BLaER1 treated with 17β-estradiol and CSF1 and Interleukin-3, amounts not matched to agents 10 nM and 100 nM (cell line): Measurements from ENCODE around the gene HARBI1.

Experiments
- H3K27ac ChIP-seq, 11 experiments: shearing (Covaris generic); formaldehyde crosslinking; 2 replicates each; pipeline ENCODE4 v1.8.1; 2022
- H3K27me3 ChIP-seq, 11 experiments: shearing (Covaris generic); formaldehyde crosslinking; 2 replicates each; pipeline ENCODE4 v1.8.1; 2022
- H3K36me3 ChIP-seq, 11 experiments: shearing (Covaris generic); formaldehyde crosslinking; 2 replicates each; pipeline ENCODE4 v1.8.1; 2022
- H3K4me1 ChIP-seq, 10 experiments: shearing (Covaris generic); formaldehyde crosslinking; 2 replicates each; pipeline ENCODE4 v1.8.1; 2022
- H3K4me2 ChIP-seq, 11 experiments: shearing (Covaris generic); formaldehyde crosslinking; 2 replicates each; pipeline ENCODE4 v1.8.1; 2022
- H3K4me3 ChIP-seq, 10 experiments: shearing (Covaris generic); formaldehyde crosslinking; 2 replicates each; pipeline ENCODE4 v1.8.1; 2022
- H3K9ac ChIP-seq, 11 experiments: shearing (Covaris generic); formaldehyde crosslinking; 2 replicates each; pipeline ENCODE4 v1.8.1; 2022
- H3K9me3 ChIP-seq, 11 experiments: shearing (Covaris generic); formaldehyde crosslinking; replicated peaks in 1 of 11; 2 replicates each; pipeline ENCODE4 v1.8.1; 2022
- H4K20me1 ChIP-seq, 11 experiments: shearing (Covaris generic); formaldehyde crosslinking; 2 replicates each; pipeline ENCODE4 v1.8.1; 2022
- Cebpa-rat ChIP-seq, 11 experiments: shearing (Covaris generic); IDR thresholded peaks; 2 replicates each; pipeline ENCODE4 v1.8.1; 2022

The HARBI1 gene

DNA sequence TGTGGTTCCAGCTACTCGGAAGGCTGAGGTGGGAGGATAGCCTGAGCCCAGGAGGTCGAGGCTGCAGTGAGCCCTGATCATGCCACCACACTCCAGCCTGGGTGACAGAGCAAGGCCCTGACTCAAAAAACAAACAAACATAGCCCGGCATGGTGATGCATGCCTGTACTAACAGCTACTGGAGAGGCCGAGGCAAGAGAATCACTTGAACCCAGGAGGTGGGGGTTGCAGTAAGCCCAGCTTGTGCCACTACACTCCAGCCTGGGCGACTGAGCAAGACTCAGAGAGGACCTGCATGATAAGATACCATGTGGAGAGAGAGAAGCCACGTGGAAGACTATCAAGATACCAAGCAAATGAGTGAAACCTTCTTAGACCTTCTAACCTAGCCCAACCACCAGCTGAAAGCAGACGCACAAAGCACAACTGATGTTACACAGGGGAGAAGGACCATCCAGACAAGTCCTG, 59.3 kb downstream of the HARBI1 start:
- Histone ChIP-seq H3K9me3 (0 out of 22 replicates have a peak, but pooled peaks cover 0 to 6% (median 0%) of the 10 kb centered on the region in 11 experiments), H3K4me3 (no peak overlapping the region), H3K4me2 (peak overlapping the region in 1 of 11 experiments; percentile 18; a peak in 2 of 22 replicates), H3K4me1 (peaks cover 60 to 73% (median 65%) of the 10 kb centered on the region in 10 experiments), H3K27me3 (no peaks in the 10 kb centered on the region; a peak in 1 of 22 replicates), H3K27ac (no peak overlapping the region), H4K20me1 (peaks cover 56 to 100% (median 96%) of the 10 kb centered on the region in 11 experiments; a peak in 21 of 22 replicates), H3K9ac (no peak overlapping the region), H3K36me3 (peaks cover 0 to 11% (median 0%) of the 10 kb centered on the region in 11 experiments; a peak in 2 of 22 replicates)
- no peak for TF ChIP-seq Cebpa-rat (IDR thresholded peaks at IDR 0.05)

DNA sequence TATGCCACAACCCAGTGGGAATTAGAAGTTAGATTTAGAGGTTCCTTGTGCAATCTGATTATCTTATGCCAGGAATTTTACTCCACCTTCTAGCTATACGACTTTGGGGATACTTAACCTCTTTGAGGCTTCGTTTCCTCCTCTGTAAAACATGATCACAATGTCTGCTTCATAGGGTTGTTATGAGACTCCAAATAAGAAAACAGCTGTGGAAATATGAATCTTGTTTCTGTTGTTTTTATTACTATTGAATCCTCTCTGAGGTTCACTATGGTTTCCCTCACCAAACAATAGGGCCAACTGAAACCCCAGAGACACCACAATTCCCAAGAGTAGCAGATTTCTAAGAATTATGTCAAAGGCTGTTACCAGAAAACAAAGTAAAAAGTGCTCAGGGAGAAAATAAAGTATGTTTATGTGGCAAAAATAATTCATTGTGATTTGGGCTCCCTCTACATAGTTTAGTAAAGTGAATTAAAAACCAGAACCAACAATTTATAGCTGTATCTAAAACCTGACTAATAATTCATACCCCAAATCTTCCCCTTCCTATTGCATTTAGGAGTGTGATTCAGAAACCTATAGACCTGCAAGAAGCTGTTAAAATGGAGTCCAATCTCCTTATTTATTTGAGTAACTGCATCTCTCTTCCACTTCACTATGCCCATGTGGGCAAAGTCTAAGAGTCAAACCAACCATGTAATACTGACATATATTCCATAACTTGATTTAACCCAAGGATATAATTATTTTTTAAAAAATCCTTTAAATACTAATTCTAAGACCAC, 61.6 kb downstream of the HARBI1 start:
- Histone ChIP-seq H4K20me1 (peaks cover 45 to 100% (median 84%) of the 10 kb centered on the region in 11 experiments; a peak in 20 of 22 replicates), H3K27me3 (no peaks in the 10 kb centered on the region; a peak in 1 of 22 replicates), H3K4me2 (peak overlapping the region; percentile 68 to 91 (median 75)), H3K27ac (peak overlapping the region in 9 of 11 experiments; percentile 20 to 74 (median 59); a peak in 13 of 22 replicates), H3K36me3 (peaks cover 0 to 11% (median 0%) of the 10 kb centered on the region in 11 experiments; a peak in 2 of 22 replicates), H3K9ac (peak overlapping the region in 2 of 11 experiments; percentile 22 to 50; a peak in 2 of 22 replicates), H3K4me3 (no peak overlapping the region), H3K9me3 (0 out of 22 replicates have a peak, but pooled peaks cover 0 to 6% (median 0%) of the 10 kb centered on the region in 11 experiments), H3K4me1 (peaks cover 42 to 53% (median 47%) of the 10 kb centered on the region in 10 experiments)
- TF ChIP-seq Cebpa-rat (IDR thresholded peaks at IDR 0.05): no peak

DNA sequence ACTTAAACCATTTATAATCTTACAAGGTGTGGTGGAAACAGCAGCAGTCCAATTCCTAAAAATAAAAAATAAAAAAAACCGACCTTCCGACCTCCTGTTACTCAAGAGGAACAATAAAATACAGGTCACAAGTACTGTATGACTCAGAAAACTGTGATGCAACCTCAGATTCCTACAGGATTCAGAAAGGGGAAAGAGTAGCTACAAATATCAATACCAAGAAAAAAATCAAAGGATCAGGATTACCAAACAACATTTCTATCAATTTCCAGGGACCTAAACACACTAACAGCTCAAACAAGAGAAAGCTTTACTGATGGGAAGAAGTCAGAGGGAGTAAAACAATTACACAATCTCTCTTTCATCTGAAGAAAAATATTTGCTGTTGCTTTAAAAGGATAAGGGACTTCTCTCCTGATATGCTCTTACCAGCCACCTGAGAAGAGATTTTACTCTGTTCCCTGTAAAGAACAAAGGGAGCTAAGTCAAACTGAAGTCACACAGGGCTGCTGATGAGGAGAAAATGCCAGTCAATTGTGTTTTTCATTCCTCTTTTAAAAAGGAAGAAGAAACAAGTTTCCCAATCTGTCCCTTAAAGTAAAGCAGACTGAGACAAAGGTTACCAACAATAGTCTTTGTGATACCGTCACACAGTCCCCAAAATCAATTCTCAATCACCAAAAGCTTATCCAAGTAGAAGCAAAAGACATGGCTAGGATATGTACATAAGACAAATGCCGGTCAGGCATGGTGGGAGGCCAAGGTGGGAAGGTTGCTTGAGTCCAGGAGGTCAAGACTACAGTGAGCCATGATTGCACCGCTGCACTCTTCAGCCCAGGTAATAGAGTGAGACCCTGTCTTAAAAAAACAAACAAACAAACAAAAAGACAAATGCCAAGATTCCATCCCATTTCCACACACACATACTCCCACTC, 62.5 kb downstream of the HARBI1 start:
- H3K36me3 ChIP-seq: peaks cover 0 to 11% (median 0%) of the 10 kb centered on the region in 11 experiments; a peak in 2 of 22 replicates
- no peaks in the 10 kb centered on the region; a peak in 1 of 22 replicates for H3K27me3 ChIP-seq
- 0 out of 22 replicates have a peak, but pooled peaks cover 0 to 6% (median 0%) of the 10 kb centered on the region in 11 experiments for H3K9me3 ChIP-seq
- peak overlapping the region in 9 of 11 experiments; percentile 12 to 74 (median 59); a peak in 15 of 22 replicates for H3K27ac ChIP-seq
- H4K20me1 ChIP-seq: peaks cover 47 to 100% (median 85%) of the 10 kb centered on the region in 11 experiments; a peak in 20 of 22 replicates
- H3K4me1 ChIP-seq: peaks cover 32 to 44% (median 37%) of the 10 kb centered on the region in 10 experiments
- TF ChIP-seq Cebpa-rat (IDR thresholded peaks at IDR 0.05): no peak; a peak in 1 of 22 replicates
- peak overlapping the region in 7 of 11 experiments; percentile 20 to 59 (median 23); a peak in 7 of 22 replicates for H3K9ac ChIP-seq
- peak overlapping the region; percentile 68 to 91 (median 75) for H3K4me2 ChIP-seq
- H3K4me3 ChIP-seq: peak overlapping the region in 2 of 10 experiments; percentile 3 to 4; a peak in 1 of 20 replicates

DNA sequence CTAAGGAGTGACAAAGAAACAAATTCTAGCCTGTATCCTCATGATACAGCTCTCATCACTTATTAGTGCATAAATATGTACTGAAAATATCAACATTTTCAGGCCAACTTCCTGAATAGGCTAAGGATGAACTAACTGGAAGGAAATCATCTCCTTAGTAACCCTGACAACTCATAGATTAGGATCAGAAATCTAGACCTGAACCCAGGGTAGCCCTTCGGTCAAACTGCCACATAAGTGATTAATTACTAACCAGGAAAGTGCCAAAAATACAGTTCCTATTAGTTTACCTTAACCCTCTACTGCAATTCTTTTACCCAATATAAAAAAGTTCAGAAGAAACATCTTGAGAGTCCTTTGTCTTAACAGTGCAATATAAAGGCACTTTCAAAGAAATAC, 63.2 kb downstream of the HARBI1 start:
- Histone ChIP-seq H3K27me3 (no peaks in the 10 kb centered on the region; a peak in 1 of 22 replicates), H3K4me2 (peak overlapping the region; percentile 68 to 91 (median 75); a peak in 21 of 22 replicates), H3K4me3 (0 out of 20 replicates have a peak overlapping the region, but pooled peaks of 1 of the 10 experiments have one; percentile 4), H3K9me3 (0 out of 22 replicates have a peak, but pooled peaks cover 0 to 6% (median 0%) of the 10 kb centered on the region in 11 experiments), H3K9ac (peak overlapping the region in 3 of 11 experiments; percentile 23 to 59 (median 47); a peak in 3 of 22 replicates), H3K36me3 (peaks cover 0 to 11% (median 0%) of the 10 kb centered on the region in 11 experiments; a peak in 3 of 22 replicates), H3K4me1 (peaks cover 32 to 37% (median 35%) of the 10 kb centered on the region in 10 experiments), H3K27ac (peak overlapping the region in 6 of 11 experiments; percentile 1 to 74 (median 54); a peak in 9 of 22 replicates), H4K20me1 (peaks cover 44 to 100% (median 85%) of the 10 kb centered on the region in 11 experiments; a peak in 20 of 22 replicates)
- TF ChIP-seq Cebpa-rat (IDR thresholded peaks at IDR 0.05): no peak
